ENCODE results near the gene CYGB. TPM values are rescaled to one million over a fixed set of nuclear protein-coding genes. Genes with fewer than 3 reads are reported as not detected.
"Not testable (repeated sequence)": the region's sequence is repeated elsewhere in the genome, so short reads cannot be mapped to it uniquely, and the experiment has no call there.

CYGB gene
- total RNA-seq, 1 donor from 2014 or later, result 30.2 TPM

DNA sequence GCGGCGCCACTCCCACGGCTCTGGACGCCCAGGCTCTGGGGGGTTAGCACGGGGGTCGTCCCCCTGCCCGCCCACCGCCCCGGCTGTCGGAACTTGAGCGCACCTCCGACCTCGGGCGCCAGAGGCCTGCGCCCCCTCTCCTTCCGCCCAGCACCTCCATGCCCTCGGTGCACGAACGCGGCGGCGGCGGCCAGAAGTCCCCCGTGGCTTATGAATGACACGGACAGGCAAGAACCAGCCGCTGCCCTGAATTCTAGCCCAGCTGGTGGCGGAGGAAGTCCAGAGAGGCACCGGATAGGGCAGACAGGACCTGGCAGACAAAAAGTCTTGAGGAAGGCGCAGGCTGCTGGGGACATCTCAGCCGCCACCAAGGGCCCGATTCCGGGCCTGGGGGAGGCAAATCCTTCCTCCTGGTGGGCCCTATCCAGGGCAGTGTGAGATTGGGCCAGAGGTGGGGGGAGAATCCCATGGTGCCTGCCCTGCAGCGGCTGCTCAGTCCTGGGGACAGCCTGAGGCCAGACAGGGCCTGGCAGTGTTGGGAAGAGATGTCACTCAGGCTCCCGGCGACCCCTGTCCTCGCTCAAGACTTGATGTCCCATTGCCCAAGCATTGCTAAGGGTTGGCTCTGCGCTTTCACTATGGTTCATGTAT lies 897 bp upstream of the CYGB start:
- peak overlapping the region; percentile 58 for H3K4me3 ChIP-seq
- no peak for ATAC-seq
- peaks cover 66% of the 10 kb centered on the region for H3K4me1 ChIP-seq
- H3K36me3 ChIP-seq, result no peaks in the 10 kb centered on the region
- TF ChIP-seq, protein P1, sequence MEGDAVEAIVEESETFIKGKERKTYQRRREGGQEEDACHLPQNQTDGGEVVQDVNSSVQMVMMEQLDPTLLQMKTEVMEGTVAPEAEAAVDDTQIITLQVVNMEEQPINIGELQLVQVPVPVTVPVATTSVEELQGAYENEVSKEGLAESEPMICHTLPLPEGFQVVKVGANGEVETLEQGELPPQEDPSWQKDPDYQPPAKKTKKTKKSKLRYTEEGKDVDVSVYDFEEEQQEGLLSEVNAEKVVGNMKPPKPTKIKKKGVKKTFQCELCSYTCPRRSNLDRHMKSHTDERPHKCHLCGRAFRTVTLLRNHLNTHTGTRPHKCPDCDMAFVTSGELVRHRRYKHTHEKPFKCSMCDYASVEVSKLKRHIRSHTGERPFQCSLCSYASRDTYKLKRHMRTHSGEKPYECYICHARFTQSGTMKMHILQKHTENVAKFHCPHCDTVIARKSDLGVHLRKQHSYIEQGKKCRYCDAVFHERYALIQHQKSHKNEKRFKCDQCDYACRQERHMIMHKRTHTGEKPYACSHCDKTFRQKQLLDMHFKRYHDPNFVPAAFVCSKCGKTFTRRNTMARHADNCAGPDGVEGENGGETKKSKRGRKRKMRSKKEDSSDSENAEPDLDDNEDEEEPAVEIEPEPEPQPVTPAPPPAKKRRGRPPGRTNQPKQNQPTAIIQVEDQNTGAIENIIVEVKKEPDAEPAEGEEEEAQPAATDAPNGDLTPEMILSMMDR (IDR thresholded peaks at IDR 0.05), result no peak
- peak; percentile 59 for DNase-seq
- H3K9me3 ChIP-seq, result no peaks in the 10 kb centered on the region
- intact Hi-C loops (cut with DNase I), result no loop called here
- H3K27me3 ChIP-seq (ENCODE audit: low read depth), result peaks cover 22% of the 10 kb centered on the region
- H3K27ac ChIP-seq, result peak overlapping the region; percentile 73

DNA sequence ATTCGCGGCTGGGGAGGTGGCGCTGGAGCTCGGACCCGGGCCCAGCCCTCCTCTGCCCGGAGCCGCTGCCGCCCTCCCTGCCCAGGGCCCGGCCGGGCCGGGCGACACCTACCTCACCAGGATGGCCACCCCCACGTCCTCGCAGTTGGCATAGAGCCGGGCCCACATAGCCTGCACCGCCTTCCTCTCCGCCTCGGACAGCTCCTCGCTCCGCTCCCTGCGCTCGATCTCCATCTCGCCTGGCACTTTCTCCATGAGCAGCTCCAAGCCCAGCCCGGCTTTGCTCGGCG lies 276 bp downstream of the CYGB start:
- Histone ChIP-seq H3K4me1 (peaks cover 62% of the 10 kb centered on the region), H3K27me3 (ENCODE audit: low read depth) (peaks cover 22% of the 10 kb centered on the region), H3K9me3 (no peaks in the 10 kb centered on the region), H3K36me3 (no peaks in the 10 kb centered on the region), H3K4me3 (peak overlapping the region; percentile 58), H3K27ac (peak overlapping the region; percentile 68)
- TF ChIP-seq, protein P1 (IDR thresholded peaks at IDR 0.05), result no peak
- intact Hi-C loops (cut with DNase I), result no loop called here
- peak; percentile 6 to 20 for ATAC-seq
- no peak for DNase-seq

DNA sequence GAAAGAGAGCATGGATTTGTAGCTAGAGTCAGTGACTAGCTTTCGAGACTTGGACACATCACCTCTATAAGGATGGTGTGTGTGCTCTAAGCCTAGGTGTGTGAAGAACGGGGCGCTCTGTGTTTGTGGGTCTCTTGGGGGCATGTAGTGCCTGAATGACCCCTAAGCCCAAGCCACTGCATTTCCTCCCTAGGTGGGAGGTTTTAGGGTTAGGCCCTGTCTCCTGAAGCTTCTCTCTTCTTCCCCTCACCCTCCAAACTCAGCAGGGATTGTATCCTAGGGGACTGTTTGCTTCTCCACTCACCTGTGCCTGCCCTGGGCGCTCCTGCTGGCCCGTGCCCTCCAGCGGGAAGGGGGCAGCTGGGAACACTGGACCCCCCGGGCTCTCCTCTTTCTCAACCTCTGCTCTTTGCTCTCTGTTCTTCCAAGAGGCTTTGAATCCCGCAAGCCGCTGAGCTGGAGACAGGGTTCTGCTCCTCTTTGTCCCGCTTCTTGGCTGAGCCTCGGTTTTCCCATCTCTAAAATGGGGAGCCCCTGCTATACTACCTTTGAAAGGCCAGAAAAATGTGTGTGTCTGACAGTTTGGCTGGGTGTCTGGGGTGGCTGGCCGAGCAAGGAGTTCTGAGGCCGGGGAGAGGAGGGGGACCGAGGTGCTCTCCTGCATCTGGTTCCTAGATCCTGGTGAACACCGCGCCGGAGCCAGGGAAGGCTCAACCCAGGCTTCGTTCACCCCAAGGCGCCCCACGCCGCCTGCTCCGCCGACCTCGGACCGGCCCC lies 810 bp downstream of the CYGB start:
- Histone ChIP-seq H3K4me3 (peak overlapping the region; percentile 58), H3K27ac (peak overlapping the region; percentile 68), H3K36me3 (no peaks in the 10 kb centered on the region), H3K9me3 (no peaks in the 10 kb centered on the region), H3K4me1 (peaks cover 67% of the 10 kb centered on the region), H3K27me3 (ENCODE audit: low read depth) (peaks cover 22% of the 10 kb centered on the region)
- DNase-seq, result no peak
- intact Hi-C loops (cut with DNase I), result no loop called here
- TF ChIP-seq, protein P1 (IDR thresholded peaks at IDR 0.05), result no peak
- no peak for ATAC-seq

DNA sequence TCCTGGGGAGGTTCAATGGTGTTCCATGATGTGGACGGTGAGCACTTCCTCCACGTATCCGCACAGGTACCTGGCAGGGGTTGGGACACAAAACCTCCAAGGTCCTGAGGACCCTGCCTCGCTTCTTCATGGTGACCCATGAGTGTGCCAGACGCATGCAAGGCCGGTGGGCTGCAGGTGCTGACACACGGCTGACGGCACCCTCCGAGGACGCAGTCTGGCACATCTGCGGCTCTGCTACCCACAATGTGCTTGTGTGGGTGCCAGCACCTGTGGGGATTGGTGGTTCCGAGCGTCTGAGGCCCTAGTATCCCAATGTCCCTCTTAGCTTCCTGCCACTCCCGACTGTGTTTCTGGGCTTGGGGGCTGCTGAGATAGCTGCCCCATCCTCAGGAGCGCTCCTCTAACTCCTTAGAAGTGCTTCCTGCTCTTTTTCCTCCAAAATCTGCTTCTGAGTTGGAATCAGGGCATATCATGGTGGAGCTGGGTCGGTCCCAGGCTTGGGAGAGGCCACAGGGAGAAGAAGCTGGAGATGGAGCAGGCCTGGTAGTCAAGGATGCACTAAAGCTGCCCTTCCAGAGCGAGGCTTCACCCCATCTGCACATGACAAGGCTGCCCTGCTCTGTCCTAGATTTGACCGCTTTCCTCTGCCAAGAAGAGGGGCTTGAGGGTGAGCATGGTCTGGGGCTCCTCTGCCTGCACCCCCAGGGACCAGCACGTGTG lies 1.6 kb downstream of the CYGB start:
- Histone ChIP-seq H3K4me3 (peak overlapping the region; percentile 58), H3K4me1 (peaks cover 67% of the 10 kb centered on the region), H3K36me3 (no peaks in the 10 kb centered on the region), H3K27ac (peak overlapping the region; percentile 24), H3K9me3 (no peaks in the 10 kb centered on the region), H3K27me3 (ENCODE audit: low read depth) (peaks cover 22% of the 10 kb centered on the region)
- TF ChIP-seq, protein P1 (IDR thresholded peaks at IDR 0.05), result no peak
- intact Hi-C loops (cut with DNase I), result no loop called here
- DNase-seq (no peak), ATAC-seq (no peak)

DNA sequence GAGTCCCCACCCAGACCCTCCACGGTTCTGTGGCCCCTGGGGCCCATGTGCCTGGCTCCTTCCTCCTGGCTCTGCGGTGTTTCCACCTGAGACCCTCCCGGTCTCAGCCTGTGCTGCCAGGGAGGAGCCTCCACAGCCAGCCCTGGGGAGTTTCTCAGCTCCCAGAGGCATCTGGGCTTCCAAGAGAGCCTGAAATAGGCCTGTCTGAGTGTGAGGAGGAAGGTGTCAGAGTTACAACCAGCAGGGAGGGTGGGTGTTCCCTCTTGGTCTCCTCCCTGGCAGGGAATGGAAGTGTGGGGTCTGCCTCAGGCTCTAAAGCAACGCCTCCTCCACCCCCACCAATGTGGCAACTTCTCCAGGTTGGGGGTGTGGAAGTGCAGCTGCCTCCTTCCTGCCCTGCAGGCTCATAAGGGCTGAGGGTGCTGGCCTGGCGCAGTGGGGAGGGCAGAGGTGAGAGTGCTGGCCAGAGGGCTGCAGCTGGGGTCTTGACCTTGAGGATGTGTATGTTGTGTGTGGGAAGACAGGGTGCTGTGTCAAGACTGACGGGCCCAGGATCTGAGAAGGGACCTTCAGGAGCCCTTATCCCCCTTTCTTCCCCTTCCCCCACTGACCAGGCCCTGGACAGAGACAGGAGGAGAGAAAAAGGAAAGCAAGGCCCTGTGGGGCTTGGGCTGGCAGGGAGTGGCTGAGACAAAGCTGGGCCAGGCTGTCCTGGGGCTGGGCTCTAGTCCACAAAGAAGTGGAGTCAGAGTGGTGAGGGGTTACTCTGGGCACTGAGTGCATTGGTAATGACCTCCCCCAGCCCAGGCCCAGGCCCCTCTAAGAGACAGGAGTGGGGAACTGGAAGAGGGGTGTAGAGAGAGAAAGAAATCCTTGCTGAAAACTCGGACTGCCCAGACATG lies 2.4 kb downstream of the CYGB start:
- no peak for DNase-seq

DNA sequence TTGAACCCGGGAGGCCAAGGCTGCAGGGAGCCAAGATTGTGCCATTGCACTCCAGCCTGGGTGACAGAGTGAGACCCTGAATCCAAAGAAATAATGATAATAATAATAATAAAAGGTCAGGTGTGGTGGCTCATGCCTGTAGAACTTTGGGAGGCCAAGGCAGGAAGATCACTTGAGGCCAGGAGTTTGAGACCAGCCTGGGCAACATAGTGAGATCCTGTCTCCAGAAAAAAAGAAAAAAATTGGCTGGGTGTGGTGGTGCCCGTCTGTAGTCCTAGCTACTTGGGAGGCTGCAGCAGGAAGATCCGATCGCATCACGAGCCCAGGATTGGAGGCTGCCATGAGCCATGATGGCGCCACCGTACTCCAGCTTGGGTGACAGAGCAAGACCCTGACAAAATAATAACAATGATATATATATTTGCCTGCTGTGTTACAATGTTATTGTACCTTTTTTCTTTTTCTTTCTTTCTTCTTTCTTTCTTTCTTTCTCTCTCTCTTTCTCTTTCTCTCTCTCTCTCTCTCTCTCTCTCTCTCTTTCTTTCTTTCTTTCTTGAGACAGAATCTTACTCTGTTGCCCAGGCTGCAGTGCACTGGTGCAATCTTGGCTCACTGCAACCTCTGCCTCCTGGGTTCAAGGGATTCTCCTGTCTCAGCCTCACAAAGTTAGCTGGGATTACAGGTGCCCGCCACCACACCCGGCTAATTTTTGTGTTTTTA lies 3.7 kb downstream of the CYGB start:
- H3K36me3 ChIP-seq; ATAC-seq; H3K27ac ChIP-seq; H3K9me3 ChIP-seq; intact Hi-C loops (cut with DNase I); DNase-seq; H3K4me3 ChIP-seq: not testable (repeated sequence)
- H3K4me1 ChIP-seq, result peaks cover 67% of the 10 kb centered on the region
- peaks cover 22% of the 10 kb centered on the region for H3K27me3 ChIP-seq (ENCODE audit: low read depth)

More for the DNA sequence above, 2.4 kb downstream of the CYGB start:
- Histone ChIP-seq H3K4me3 (no peak overlapping the region), H3K4me1 (peaks cover 67% of the 10 kb centered on the region), H3K9me3 (no peaks in the 10 kb centered on the region), H3K36me3 (no peaks in the 10 kb centered on the region), H3K27me3 (ENCODE audit: low read depth) (peaks cover 22% of the 10 kb centered on the region), H3K27ac (no peak overlapping the region)
- intact Hi-C loops (cut with DNase I), result no loop called here
- TF ChIP-seq, protein P1 (IDR thresholded peaks at IDR 0.05), result no peak
- no peak for ATAC-seq
